Nephron progenitor cell (in vitro differentiated cells): ENCODE measurements around the gene VPS13D.
"Not testable (repeated sequence)": the region's sequence is repeated elsewhere in the genome, so short reads cannot be mapped to it uniquely, and the experiment has no call there.

Experiments
- DNase-seq: peaks from one replicate; pipeline ENCODE4 v3.0.0; 2021
- H3K27ac Mint-ChIP-seq: 2 replicates; pipeline ENCODE4 v1.8.0; 2021; ENCODE audit warnings: mild to moderate bottlenecking, moderate library complexity, mixed read lengths
- H3K27me3 Mint-ChIP-seq: 2 replicates; pipeline ENCODE4 v1.8.0; 2021; ENCODE audit warnings: mild to moderate bottlenecking, low read depth, mixed read lengths; ENCODE audit not compliant: poor library complexity
- H3K36me3 Mint-ChIP-seq: 2 replicates; pipeline ENCODE4 v1.8.0; 2021; ENCODE audit warnings: low read depth, mixed read lengths
- H3K4me1 Mint-ChIP-seq: 2 replicates; pipeline ENCODE4 v1.8.0; 2021; ENCODE audit warnings: mixed read lengths
- H3K4me3 Mint-ChIP-seq: 2 replicates; pipeline ENCODE4 v1.8.0; 2021; ENCODE audit warnings: mild to moderate bottlenecking, moderate library complexity, mixed read lengths
- H3K9me3 Mint-ChIP-seq: 2 replicates; pipeline ENCODE4 v1.8.0; 2021; ENCODE audit warnings: mild to moderate bottlenecking, moderate library complexity, mixed read lengths
- TF ChIP-seq, protein P1 (sequence below): fragments of 200-600 bp; sonication (generic); IDR thresholded peaks from 2 replicates; pipeline ENCODE4 v1.5.0; 2021; ENCODE audit warnings: antibody characterized with exemption

VPS13D gene

DNA sequence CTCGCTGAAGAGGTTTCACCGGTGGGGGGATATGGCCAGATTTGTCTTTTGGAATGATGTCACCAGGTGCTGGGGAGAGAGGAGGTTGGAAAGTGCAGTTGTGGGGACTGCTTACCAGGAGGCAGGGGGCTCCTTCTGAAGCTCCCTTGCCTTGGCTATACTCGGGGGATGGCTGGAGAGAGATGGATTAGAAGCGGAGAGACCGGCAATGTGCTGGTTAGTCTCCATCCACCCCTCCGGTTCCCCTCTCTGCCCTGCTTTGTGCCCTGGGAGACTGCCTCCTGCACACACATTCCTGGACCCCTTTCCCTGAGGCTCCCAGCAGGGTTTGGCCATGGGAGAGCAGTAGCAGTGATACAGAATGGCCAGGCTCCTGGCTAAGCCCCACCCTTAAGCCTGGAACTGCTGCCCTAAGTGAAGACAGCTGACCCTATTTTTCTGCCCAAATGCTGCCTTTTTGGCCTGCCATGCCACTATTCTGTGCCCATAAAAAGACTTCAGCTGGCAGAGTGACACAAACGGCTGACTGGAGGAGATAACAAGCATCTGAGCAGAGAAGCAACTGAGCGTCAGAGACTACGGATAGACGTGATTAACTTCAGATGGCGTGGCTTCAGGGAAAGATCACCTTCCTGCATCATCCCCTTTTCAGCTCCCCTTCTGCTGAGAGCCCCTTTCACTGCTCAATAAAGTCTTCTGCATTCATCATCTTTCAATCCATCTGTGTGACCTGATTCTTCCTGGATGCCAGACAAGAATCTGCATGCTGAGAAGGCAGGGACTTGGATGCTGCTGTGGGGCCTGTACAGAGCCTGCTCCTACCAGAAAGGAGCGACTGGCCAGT is 14.5 kb upstream of the VPS13D start:
- H3K4me3 Mint-ChIP-seq = no peak overlapping the region
- TF ChIP-seq, protein P1, sequence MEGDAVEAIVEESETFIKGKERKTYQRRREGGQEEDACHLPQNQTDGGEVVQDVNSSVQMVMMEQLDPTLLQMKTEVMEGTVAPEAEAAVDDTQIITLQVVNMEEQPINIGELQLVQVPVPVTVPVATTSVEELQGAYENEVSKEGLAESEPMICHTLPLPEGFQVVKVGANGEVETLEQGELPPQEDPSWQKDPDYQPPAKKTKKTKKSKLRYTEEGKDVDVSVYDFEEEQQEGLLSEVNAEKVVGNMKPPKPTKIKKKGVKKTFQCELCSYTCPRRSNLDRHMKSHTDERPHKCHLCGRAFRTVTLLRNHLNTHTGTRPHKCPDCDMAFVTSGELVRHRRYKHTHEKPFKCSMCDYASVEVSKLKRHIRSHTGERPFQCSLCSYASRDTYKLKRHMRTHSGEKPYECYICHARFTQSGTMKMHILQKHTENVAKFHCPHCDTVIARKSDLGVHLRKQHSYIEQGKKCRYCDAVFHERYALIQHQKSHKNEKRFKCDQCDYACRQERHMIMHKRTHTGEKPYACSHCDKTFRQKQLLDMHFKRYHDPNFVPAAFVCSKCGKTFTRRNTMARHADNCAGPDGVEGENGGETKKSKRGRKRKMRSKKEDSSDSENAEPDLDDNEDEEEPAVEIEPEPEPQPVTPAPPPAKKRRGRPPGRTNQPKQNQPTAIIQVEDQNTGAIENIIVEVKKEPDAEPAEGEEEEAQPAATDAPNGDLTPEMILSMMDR = no peak
- H3K9me3 Mint-ChIP-seq = peaks cover 29% of the 10 kb centered on the region
- no peak for DNase-seq
- no peaks in the 10 kb centered on the region for H3K36me3 Mint-ChIP-seq
- H3K27ac Mint-ChIP-seq = no peak overlapping the region
- H3K27me3 Mint-ChIP-seq = peaks cover 18% of the 10 kb centered on the region
- H3K4me1 Mint-ChIP-seq = no peaks in the 10 kb centered on the region

DNA sequence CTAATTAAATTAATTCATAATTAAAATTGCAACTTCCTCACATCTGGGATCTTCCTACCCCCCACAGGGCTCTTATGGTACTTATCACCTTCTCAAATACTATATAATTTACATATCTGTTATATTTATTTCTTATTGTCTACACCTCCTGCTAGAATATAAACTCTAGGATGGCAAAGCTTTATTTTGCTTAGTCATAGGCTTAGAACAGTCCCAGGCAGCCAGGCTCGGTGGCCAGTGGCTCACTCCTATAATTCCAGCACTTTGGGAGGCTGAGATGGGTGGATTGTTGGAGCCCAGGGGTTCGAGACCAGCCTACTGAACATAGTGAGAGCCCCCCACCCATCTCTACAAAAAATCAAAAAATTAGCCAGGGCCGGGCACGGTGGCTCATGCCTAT is 10.0 kb upstream of the VPS13D start:
- no peak overlapping the region for H3K4me3 Mint-ChIP-seq

DNA sequence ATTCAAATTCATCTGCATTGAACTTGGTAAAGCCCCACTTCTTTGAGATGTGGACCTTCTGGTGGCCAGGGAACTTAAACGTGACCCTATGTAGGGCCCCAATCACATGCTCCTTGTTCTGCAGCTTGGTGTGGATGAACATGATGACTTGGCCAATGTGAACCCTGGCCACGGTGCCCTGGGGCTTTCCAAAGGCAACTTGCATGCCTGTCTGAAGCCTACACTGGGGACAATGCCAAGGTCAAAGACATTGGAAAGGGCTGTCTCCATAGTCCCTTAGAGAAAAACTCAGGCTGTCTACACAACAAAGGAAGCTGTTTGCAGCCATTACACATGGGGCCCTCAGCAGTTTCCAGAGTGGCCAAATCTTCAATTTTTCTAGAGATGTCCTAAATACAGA is 8.9 kb upstream of the VPS13D start:
- DNase-seq = no peak
- peaks cover 47% of the 10 kb centered on the region for H3K9me3 Mint-ChIP-seq
- no peaks in the 10 kb centered on the region for H3K4me1 Mint-ChIP-seq
- H3K27ac Mint-ChIP-seq = no peak overlapping the region
- TF ChIP-seq, protein P1 = no peak
- peaks cover 20% of the 10 kb centered on the region for H3K27me3 Mint-ChIP-seq
- H3K4me3 Mint-ChIP-seq = no peak overlapping the region
- peaks cover 6% of the 10 kb centered on the region for H3K36me3 Mint-ChIP-seq

More for the DNA sequence above, 10.0 kb upstream of the VPS13D start:
- Mint-ChIP-seq H3K27ac (no peak overlapping the region), H3K36me3 (peaks cover 6% of the 10 kb centered on the region), H3K4me1 (no peaks in the 10 kb centered on the region), H3K9me3 (peaks cover 56% of the 10 kb centered on the region), H3K27me3 (peaks cover 20% of the 10 kb centered on the region)
- no peak for DNase-seq
- TF ChIP-seq, protein P1 = no peak

DNA sequence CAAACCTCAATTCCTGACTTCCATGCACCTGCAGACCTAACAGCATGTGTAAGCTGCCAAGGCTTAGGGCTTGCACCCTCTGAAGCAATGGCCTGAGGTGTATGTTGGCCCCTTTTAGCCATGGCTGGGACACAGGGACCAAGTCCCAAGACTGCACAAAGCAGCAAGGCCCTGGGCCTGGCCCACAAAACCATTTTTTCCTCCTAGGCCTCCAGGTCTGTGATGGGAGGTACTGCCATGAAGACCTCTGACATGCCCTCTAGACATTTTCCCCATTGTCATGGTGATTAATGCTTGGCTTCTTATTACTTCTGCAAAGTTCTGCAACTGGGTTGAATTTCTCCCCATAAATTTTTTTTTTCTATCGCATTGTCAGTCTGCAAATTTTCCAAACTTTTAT is 7.1 kb upstream of the VPS13D start:
- H3K9me3 Mint-ChIP-seq = peaks cover 40% of the 10 kb centered on the region
- not testable (repeated sequence) for H3K27ac Mint-ChIP-seq, H3K4me1 Mint-ChIP-seq, DNase-seq, H3K4me3 Mint-ChIP-seq, H3K36me3 Mint-ChIP-seq
- peaks cover 16% of the 10 kb centered on the region for H3K27me3 Mint-ChIP-seq

DNA sequence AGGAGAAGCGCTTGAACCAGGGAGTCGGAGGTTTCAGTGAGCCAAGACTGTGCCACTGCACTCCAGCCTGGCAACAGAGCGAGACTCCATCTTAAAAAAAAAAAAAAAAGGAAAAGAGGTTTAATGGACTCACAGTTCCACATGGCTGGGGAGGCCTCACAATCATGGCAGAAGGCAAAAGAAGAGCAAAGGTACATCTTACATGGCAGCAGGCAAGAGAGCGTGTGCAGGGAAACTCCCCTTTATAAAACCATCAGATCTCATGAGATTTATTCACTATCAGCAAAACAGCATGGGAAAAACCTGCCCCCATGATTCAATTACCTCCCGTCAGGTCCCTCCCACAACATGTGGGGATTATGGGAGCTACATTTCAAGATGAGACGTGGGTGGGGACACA is 5.7 kb upstream of the VPS13D start:
- H3K27ac Mint-ChIP-seq, H3K36me3 Mint-ChIP-seq, H3K4me1 Mint-ChIP-seq, H3K4me3 Mint-ChIP-seq, DNase-seq: not testable (repeated sequence)
- H3K27me3 Mint-ChIP-seq = peaks cover 14% of the 10 kb centered on the region
- peaks cover 40% of the 10 kb centered on the region for H3K9me3 Mint-ChIP-seq

DNA sequence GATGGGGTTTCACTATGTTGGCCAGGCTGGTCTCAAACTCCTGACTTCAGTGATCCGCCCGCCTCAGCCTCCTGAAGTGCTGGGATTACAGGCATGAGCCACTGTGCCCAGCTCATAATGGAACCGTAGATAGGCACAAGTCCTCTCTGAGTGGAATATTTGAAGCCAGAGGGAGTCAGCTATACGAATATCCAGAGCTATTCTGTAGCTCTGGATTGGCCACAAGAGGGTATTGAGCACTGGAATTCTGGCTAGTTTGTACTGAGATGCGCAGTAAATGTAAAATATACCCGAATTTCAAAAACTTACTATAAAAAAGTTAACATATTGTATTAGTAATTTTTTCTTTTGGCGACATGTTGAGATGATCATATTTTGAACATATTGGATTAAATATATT is 851 bp upstream of the VPS13D start:
- Mint-ChIP-seq H3K36me3 (no peaks in the 10 kb centered on the region), H3K27me3 (peaks cover 9% of the 10 kb centered on the region), H3K9me3 (peaks cover 10% of the 10 kb centered on the region), H3K4me1 (peaks cover 4% of the 10 kb centered on the region), H3K27ac (no peak overlapping the region), H3K4me3 (peak overlapping the region; percentile 78)
- DNase-seq = no peak
- TF ChIP-seq, protein P1 = no peak

DNA sequence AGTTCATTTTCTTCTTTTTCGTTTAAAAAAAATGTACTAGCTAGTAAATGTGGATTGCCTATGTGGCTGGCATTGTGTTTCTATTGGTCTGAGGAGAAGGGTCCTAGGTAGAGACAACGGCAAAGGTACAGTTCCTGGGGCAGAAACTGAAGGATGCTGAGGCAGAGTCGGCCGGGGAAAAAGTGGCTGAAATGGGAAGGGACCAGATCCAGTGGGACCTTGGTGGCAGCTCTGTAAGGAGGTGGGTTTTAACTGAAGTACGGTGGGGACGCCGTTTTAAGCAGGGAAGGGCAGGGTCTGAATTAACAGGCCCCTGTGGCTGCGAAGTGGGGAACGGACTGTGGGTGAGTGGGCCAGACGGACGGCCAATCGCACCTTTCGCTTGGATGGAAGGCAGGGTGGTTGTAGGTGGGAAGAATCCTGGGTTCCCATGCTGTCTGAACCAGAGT is 420 bp upstream of the VPS13D start:
- no peaks in the 10 kb centered on the region for H3K36me3 Mint-ChIP-seq
- peaks cover 6% of the 10 kb centered on the region for H3K9me3 Mint-ChIP-seq
- DNase-seq = no peak
- H3K27me3 Mint-ChIP-seq = peaks cover 9% of the 10 kb centered on the region
- TF ChIP-seq, protein P1 = no peak
- H3K27ac Mint-ChIP-seq = no peak overlapping the region
- H3K4me1 Mint-ChIP-seq = peaks cover 4% of the 10 kb centered on the region
- H3K4me3 Mint-ChIP-seq = peak overlapping the region; percentile 78
